Ascending aorta (tissue), 2 donors: ENCODE measurements around the gene CLCNKA. TPM values are rescaled to one million over a fixed set of nuclear protein-coding genes. Genes with fewer than 3 reads are reported as not detected.
A peak's percentile ranks its signal among the peaks of the same experiment; 100 is the strongest.

Experiments used
- DNase-seq, 2 donors: peaks; one replicate each; pipeline ENCODE4 v3.0.0-alpha.2; 2019; ENCODE audit warnings: low spot score in 2 of 2
- H3K27ac ChIP-seq, 2 donors: fragments of 200-600 bp; sonication (generic); one replicate each; pipeline ENCODE4 v1.5.1; 2016 to 2017; ENCODE audit warnings: mild to moderate bottlenecking in 1 of 2
- H3K27me3 ChIP-seq: fragments of 200-600 bp; sonication (generic); one replicate; pipeline ENCODE4 v1.5.1; 2017
- H3K36me3 ChIP-seq, 2 donors: fragments of 200-600 bp; sonication (generic); one replicate each; pipeline ENCODE4 v1.5.1; 2016
- H3K4me1 ChIP-seq, 2 donors: fragments of 200-600 bp; sonication (generic); one replicate each; pipeline ENCODE4 v1.5.1; 2016 to 2017; ENCODE audit warnings: mild to moderate bottlenecking in 1 of 2
- H3K4me3 ChIP-seq, 2 donors: fragments of 200-600 bp; sonication (generic); one replicate each; pipeline ENCODE4 v1.5.1; 2016 to 2017; ENCODE audit warnings: mild to moderate bottlenecking in 1 of 2
- H3K9me3 ChIP-seq, 2 donors: fragments of 200-600 bp; sonication (generic); one replicate each; pipeline ENCODE4 v1.5.1; 2016
- intact Hi-C: fragments of 100-400 bp; cut with DNase I; formaldehyde crosslinking; loops from one replicate; pipeline ENCODE4 v1.15.1; 2023
- total RNA-seq: library from RNA; depleted of rRNA; stranded (reverse); fragments of >200 nt; gene quantifications from one replicate; pipeline ENCODE4 v1.1.0, GENCODE V29; 2016
- TF ChIP-seq, protein P1 (sequence below), 3 experiments: fragments of 200-600 bp in 2 of 3; fragments of 450-650 bp in 1 of 3; sonication (generic) in 2 of 3; IDR thresholded peaks; one replicate each; pipeline ENCODE4 v1.5.1; 2016 to 2019; ENCODE audit warnings: antibody characterized with exemption in 3 of 3, mild to moderate bottlenecking in 1 of 3, moderate library complexity in 1 of 3

Gene CLCNKA
- total RNA-seq, 1 donor from 2014 or later = not detected

GRCh38 chr1:16013220-16013907 lies 8.5 kb upstream of the CLCNKA start:
- peak; percentile 55 to 93 for DNase-seq
- H3K9me3 ChIP-seq = no peaks in the 10 kb centered on the region
- H3K27me3 ChIP-seq = no peaks in the 10 kb centered on the region
- intact Hi-C loops = loop anchor here (5.0 kb wide), 1 partner anchor 354 kb away; the partner anchor contains the start of gene SZRD1
- peaks cover 0 to 4% of the 10 kb centered on the region in 2 donors for H3K36me3 ChIP-seq
- peak overlapping the region; percentile 95 to 98 for H3K27ac ChIP-seq
- TF ChIP-seq, protein P1, sequence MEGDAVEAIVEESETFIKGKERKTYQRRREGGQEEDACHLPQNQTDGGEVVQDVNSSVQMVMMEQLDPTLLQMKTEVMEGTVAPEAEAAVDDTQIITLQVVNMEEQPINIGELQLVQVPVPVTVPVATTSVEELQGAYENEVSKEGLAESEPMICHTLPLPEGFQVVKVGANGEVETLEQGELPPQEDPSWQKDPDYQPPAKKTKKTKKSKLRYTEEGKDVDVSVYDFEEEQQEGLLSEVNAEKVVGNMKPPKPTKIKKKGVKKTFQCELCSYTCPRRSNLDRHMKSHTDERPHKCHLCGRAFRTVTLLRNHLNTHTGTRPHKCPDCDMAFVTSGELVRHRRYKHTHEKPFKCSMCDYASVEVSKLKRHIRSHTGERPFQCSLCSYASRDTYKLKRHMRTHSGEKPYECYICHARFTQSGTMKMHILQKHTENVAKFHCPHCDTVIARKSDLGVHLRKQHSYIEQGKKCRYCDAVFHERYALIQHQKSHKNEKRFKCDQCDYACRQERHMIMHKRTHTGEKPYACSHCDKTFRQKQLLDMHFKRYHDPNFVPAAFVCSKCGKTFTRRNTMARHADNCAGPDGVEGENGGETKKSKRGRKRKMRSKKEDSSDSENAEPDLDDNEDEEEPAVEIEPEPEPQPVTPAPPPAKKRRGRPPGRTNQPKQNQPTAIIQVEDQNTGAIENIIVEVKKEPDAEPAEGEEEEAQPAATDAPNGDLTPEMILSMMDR (IDR thresholded peaks at IDR 0.05) = no peak
- peaks cover 15 to 41% of the 10 kb centered on the region in 2 donors for H3K4me1 ChIP-seq
- H3K4me3 ChIP-seq = peak overlapping the region; percentile 54 to 74

DNA sequence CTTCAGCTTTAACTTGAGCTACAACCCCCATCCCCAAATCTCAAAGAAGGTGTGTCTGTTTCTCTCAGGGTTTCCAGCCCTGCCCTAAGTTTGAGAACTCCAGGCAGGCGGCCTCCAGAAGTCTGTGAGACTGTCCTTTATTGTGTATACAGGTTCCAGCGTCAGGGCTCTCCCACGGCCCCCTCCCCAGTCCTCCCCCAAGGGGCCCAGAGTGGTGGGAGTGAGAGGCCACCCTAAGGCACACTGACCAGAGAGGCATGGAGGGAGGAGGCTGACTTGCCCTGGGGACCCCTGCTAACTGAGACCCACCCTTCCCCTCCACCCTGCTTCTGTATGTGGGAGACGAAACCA lies 8.0 kb upstream of the CLCNKA start:
- H3K4me1 ChIP-seq = peaks cover 19 to 46% of the 10 kb centered on the region in 2 donors
- DNase-seq = no peak
- peak overlapping the region; percentile 95 to 98 for H3K27ac ChIP-seq
- H3K4me3 ChIP-seq = peak overlapping the region; percentile 54 to 74
- H3K36me3 ChIP-seq = peaks cover 0 to 4% of the 10 kb centered on the region in 2 donors
- H3K9me3 ChIP-seq = no peaks in the 10 kb centered on the region
- TF ChIP-seq, protein P1 (IDR thresholded peaks at IDR 0.05) = no peak
- intact Hi-C loops = loop anchor here (5.0 kb wide), 1 partner anchor 353 kb away; the partner anchor contains the start of gene SZRD1
- H3K27me3 ChIP-seq = no peaks in the 10 kb centered on the region

DNA sequence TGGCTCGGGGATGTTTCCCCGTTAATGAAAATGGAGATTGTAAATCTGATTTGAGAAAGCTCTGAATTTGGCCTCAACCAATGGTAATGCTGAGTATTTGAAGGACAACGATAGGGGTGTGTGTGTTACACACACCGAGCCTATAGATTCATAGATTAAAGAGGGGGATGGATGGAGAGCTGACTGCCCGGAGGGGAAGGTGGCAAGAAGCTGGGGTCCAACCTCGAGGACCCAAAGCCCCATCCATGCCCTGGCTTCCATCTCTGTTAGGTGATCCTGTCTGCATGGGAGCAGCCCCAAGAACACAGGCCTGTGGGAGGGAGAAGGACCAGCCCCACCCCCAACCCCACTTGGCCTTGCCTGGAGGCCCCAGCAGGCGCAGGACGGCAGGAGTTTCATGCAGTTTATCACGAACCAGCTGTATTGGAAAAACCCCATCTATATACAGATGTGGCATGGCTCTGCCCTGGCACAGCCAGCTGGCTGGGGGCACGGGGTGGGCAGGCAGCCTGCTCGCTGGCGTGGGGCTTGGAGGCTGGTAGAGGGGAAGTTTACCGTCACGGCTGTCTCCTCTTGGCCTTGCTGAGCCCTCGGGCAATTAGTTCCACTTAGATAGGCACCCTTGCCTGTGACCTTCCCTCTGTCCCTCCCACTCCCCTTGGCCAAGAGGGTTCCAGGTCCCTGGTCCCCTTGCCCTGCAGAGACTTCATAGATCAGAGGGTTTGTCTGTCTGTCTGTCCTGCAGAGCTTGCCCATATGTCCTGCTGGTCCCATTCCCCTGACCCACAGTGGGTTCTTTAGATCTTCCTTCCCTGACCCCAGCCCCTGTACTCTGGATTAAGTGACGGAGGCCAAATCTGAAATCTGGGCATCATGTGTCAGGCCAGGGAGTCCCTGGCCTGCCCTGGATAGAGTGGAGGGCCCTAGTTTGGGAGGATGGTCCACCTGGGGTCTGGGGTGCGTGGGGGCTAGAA lies 7.0 kb upstream of the CLCNKA start:
- H3K4me3 ChIP-seq = peak overlapping the region; percentile 54 to 74
- H3K36me3 ChIP-seq = peaks cover 0 to 4% of the 10 kb centered on the region in 2 donors
- TF ChIP-seq, protein P1 (IDR thresholded peaks at IDR 0.05) = no peak
- H3K27ac ChIP-seq = peak overlapping the region; percentile 95 to 98
- intact Hi-C loops = loop anchor here (5.0 kb wide), 3 partner anchors 133 to 353 kb away; partner anchors contain the start of gene SZRD1
- no peaks in the 10 kb centered on the region for H3K9me3 ChIP-seq
- DNase-seq = peak; percentile 49 to 88
- peaks cover 24 to 55% of the 10 kb centered on the region in 2 donors for H3K4me1 ChIP-seq
- H3K27me3 ChIP-seq = no peaks in the 10 kb centered on the region

GRCh38 chr1:16015491-16015890 lies 6.3 kb upstream of the CLCNKA start:
- Histone ChIP-seq H3K4me1 (peaks cover 24 to 62% of the 10 kb centered on the region in 2 donors), H3K9me3 (no peaks in the 10 kb centered on the region), H3K27me3 (no peaks in the 10 kb centered on the region), H3K36me3 (peaks cover 0 to 4% of the 10 kb centered on the region in 2 donors), H3K27ac (peak overlapping the region; percentile 95 to 98), H3K4me3 (peak overlapping the region; percentile 51 to 74)
- intact Hi-C loops = loop anchor here (5.0 kb wide), 2 partner anchors 132 to 218 kb away; no protein-coding TSS in a partner anchor
- TF ChIP-seq, protein P1 (IDR thresholded peaks at IDR 0.05) = no peak
- no peak for DNase-seq
